Measurements from ENCODE around the gene TTLL9.
"Not testable (repeated sequence)": the region's sequence is repeated elsewhere in the genome, so short reads cannot be mapped to it uniquely, and the experiment has no call there.

- not testable (repeated sequence) for TF ChIP-seq CTCF, POLR2A (IDR thresholded peaks at IDR 0.05)
Measured at GRCh38 chr20:31929631-31930030, 59.2 kb downstream of the TTLL9 start.

All from adrenal gland (tissue), 5 donors.